Kidney glomerular epithelial cell (primary cell): ENCODE measurements around the gene DIRAS2.

Source experiments
- DNase-seq: peaks from one replicate; lab custom pipeline; 2025; lab: John Stamatoyannopoulos, UW

Gene DIRAS2

DNA sequence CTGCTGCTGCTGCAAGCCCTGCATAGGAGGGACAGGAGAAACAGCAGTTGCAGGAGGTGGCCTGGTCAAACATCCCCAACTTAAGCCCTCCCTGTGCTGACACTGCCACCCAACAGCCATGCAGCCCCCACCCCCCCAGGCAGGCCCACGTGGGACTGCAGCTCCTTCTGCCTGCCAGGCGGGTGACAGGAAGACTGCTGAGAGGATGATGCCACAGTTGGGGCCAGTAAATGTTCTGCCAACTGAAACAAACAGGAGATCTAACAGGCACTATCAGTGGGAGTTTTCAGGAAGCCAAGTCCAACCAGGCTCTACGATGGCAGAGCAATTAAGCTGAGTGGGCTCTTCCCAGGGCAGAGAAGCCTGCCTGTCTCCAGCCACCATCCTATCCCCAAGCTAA, 31.1 kb downstream of the DIRAS2 start:
- no peak for DNase-seq

DNA sequence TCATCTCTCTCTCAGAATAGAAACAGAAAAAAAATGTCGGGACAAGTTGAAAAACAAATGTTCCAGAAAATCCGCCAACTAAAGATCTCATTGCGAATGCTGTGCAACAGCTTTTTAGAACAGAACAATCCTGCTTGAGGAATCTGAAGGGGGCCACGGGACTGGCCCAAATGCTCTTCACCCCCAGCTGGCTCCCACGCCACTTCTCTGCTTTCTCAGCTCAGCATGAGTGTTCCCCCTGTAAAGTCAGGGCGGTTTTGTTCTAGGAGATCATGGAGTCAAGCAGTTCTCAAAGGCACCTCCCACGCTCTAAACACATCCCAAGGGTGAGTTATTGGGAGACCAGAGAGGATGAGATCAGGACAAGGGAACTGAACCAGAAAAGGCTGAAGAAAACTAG, 31.5 kb downstream of the DIRAS2 start:
- DNase-seq: no peak

GRCh38 chr9:90607701-90608516, 34.7 kb downstream of the DIRAS2 start:
- DNase-seq: no peak

DNA sequence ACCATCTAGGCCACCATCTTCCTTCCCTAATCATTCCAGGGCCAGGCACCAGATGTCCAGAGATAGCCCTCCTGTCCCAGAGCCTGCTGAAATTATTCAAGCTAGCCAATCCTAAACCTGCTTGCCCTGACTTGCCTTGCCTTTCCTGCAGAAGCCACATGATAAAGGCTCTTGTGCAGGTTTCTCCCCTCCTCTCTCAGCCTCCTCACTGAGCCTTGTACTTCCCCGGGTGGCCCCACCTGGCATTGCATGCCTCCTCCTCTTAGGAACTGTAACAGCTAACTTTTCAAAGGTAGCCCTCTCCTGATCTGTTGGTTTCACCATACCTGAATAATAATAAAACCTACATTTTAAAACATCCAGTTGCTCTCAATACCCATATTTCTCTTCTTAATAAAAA, 42.6 kb downstream of the DIRAS2 start:
- DNase-seq: no peak

- DNase-seq: no peak
These were observed 44.4 kb downstream of the DIRAS2 start for GRCh38 chr9:90598191-90598590.

GRCh38 chr9:90593646-90594045, 49.0 kb downstream of the DIRAS2 start:
- DNase-seq: no peak

- DNase-seq: no peak
These were observed 62.0 kb downstream of the DIRAS2 start for GRCh38 chr9:90580576-90580975.

- no peak for DNase-seq
These were observed 63.4 kb downstream of the DIRAS2 start for GRCh38 chr9:90579181-90579580.

DNA sequence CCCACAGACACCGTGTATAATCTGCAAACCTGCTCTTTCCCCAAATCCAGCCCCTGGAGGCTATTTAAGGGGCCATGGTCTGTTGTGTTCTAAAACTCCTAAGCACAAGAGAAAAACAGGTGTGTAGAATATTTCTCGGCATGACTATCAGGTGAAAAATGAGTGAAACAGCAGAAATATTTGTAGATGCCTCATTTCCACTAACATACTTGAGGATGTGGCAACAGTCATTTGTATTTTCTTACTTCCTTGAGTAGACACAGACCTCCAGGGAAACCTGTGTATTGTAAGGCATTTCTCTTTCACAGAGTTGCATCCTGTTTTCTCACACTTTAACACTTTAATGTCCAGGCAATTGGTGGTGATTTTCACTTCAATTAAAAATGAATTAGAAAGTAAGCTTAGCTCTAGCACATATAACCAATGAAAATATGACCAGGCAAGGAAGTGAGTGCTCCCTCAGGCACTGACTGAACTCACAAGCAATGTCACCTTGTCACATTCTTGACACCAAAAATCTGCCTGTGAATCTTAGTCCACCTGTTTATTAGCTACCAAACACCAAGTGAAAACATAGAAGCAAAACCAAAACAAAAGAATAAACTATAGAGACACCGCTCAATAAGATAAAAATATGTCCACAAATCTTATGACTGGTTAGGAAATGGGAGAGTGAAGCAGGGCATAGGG, 64.4 kb downstream of the DIRAS2 start:
- DNase-seq: no peak

- no peak for DNase-seq
These were observed 73.1 kb downstream of the DIRAS2 start for GRCh38 chr9:90569511-90569910.

DNA sequence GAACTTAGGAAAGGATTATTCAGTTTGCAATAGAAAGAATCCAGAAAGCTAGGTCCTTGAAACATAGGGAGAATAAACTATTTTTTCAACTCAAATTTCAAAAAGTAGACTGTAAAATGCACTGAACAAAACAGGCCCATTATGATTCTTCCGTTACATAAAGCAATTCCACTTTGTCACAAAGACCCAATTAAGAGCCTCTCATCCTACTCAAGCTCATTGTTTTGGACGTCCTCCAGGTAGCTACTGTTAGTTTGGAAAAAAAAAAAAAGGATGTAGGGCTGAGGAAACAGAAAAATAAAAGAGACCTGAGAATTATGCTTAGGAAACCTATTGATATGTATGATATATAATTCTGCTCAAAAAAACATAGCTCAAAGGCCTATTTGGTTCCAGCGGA, 74.0 kb downstream of the DIRAS2 start:
- no peak for DNase-seq

- DNase-seq: no peak
These were observed 80.4 kb downstream of the DIRAS2 start for GRCh38 chr9:90562229-90562628.
